Measurements from ENCODE around the gene CEP95. TPM values are rescaled to one million over a fixed set of nuclear protein-coding genes. Genes with fewer than 3 reads are reported as not detected.

Gene CEP95
- total RNA-seq, 3 donors from 2014 or later (not counting 1 experiment from before 2014, with no cell fraction given), result 152 to 187 (median 186) TPM

DNA sequence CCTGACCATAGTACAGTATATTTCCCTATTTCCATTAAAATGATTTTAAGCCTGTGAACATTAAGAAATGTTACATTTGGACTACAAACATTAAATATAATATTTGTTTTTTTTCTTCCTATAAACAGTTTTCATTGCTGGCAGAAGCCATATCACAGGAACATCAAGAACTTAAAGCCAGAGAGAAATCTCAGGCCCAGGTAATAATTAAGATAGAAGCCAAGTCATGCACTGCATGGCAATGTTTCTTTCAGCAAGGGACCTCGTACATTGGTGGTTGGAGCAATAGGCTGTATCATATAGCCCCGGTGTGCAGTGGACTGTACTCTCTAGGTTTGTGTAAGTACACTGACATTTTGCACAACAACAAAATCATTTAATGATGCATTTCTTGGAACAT is 30.1 kb downstream of the CEP95 start:
- Mint-ChIP-seq H3K4me1 (peaks cover 0 to 10% of the 10 kb centered on the region in 2 donors), H3K9me3 (no peaks in the 10 kb centered on the region), H3K36me3 (peaks cover 25% of the 10 kb centered on the region), H3K4me3 (no peak overlapping the region), H3K27ac (peak overlapping the region in 1 of 2 donors; percentile 59), H3K27me3 (ENCODE audit: low read depth in 2 of 2) (no peaks in the 10 kb centered on the region)
- no peak for ATAC-seq
- H3K36me3 ChIP-seq (ENCODE audit: control insufficient read depth, insufficient read depth, low read length), result peaks cover 68% of the 10 kb centered on the region
- H3K4me1 ChIP-seq (ENCODE audit: control insufficient read depth, insufficient read depth, low read length), result no peaks in the 10 kb centered on the region
- no peaks in the 10 kb centered on the region for H3K9me3 ChIP-seq (ENCODE audit: control insufficient read depth, insufficient read depth, low read length)
- intact Hi-C loops (cut with micrococcal nuclease), result no loop called here
- TF ChIP-seq, protein P1, sequence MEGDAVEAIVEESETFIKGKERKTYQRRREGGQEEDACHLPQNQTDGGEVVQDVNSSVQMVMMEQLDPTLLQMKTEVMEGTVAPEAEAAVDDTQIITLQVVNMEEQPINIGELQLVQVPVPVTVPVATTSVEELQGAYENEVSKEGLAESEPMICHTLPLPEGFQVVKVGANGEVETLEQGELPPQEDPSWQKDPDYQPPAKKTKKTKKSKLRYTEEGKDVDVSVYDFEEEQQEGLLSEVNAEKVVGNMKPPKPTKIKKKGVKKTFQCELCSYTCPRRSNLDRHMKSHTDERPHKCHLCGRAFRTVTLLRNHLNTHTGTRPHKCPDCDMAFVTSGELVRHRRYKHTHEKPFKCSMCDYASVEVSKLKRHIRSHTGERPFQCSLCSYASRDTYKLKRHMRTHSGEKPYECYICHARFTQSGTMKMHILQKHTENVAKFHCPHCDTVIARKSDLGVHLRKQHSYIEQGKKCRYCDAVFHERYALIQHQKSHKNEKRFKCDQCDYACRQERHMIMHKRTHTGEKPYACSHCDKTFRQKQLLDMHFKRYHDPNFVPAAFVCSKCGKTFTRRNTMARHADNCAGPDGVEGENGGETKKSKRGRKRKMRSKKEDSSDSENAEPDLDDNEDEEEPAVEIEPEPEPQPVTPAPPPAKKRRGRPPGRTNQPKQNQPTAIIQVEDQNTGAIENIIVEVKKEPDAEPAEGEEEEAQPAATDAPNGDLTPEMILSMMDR (IDR thresholded peaks at IDR 0.05), result no peak
- no peaks in the 10 kb centered on the region for H3K27me3 ChIP-seq (ENCODE audit: control insufficient read depth, insufficient read depth, low read length)
- no peak overlapping the region for H3K27ac ChIP-seq (ENCODE audit: low read length)
- no peak overlapping the region for H3K4me3 ChIP-seq (ENCODE audit: low read length)
- no peak for DNase-seq
- 85% methylated on average over 2 of the region's 2 CpGs for WGBS (ENCODE audit: insufficient coverage)

DNA sequence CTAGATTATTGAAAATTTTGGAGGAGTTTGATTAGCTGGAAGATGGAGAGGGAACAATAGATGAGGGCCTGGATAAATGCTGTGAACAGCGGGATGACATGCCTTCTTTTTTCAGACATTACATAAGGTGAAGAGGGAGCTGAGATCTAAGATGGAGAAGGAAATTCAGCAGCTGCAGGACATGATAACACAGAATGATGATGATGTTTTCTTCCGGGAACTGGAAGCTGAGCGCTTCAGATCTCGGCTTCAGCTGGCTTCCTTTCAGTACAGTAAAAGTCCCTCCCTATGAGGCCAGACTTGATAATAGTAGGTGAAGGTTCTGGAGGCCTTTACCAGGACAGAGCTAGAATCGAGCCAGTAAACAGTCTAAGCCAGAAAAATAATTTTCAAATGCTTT is 30.7 kb downstream of the CEP95 start:
- Mint-ChIP-seq H3K4me3 (no peak overlapping the region), H3K4me1 (peaks cover 0 to 10% of the 10 kb centered on the region in 2 donors), H3K9me3 (no peaks in the 10 kb centered on the region), H3K27ac (peak overlapping the region in 1 of 2 donors; percentile 59), H3K27me3 (ENCODE audit: low read depth in 2 of 2) (no peaks in the 10 kb centered on the region), H3K36me3 (peaks cover 22% of the 10 kb centered on the region)
- H3K27me3 ChIP-seq (ENCODE audit: control insufficient read depth, insufficient read depth, low read length), result no peaks in the 10 kb centered on the region
- H3K36me3 ChIP-seq (ENCODE audit: control insufficient read depth, insufficient read depth, low read length), result peaks cover 63% of the 10 kb centered on the region
- H3K27ac ChIP-seq (ENCODE audit: low read length), result no peak overlapping the region
- intact Hi-C loops (cut with micrococcal nuclease), result no loop called here
- H3K9me3 ChIP-seq (ENCODE audit: control insufficient read depth, insufficient read depth, low read length), result no peaks in the 10 kb centered on the region
- ATAC-seq (no peak), DNase-seq (no peak)
- 94% methylated on average over 4 of the region's 5 CpGs for WGBS (ENCODE audit: insufficient coverage)
- TF ChIP-seq, protein P1 (IDR thresholded peaks at IDR 0.05), result no peak
- no peak overlapping the region for H3K4me3 ChIP-seq (ENCODE audit: low read length)
- no peaks in the 10 kb centered on the region for H3K4me1 ChIP-seq (ENCODE audit: control insufficient read depth, insufficient read depth, low read length)

DNA sequence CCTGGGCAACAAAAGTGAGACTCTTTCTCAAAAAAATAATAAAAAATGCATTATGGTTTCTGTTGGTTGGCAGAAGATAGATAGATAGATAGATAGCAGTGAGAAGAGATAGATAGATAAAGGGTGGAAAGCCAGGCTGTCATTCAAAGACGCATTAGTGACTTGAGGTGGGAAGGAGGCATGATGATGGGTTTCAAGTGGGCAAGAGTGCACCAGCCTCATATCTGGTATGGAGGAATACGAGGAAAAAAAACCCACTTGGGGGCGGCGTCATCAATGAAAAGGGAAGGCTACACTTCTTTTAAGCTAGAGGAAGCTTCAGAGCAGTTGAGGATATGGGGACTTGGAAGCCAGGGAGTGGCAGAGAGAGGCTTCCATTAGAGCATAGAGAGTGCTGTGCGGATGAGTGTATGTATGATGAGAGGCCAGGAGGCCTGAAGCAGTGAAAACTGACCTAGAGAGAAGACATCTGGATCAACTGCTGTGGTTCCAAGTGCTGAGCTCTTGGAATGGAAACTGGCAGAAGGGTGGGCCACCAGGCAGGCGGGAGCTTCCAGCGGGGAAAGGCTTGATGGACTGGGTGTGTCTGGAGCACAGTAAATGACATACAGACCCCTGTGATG is 31.8 kb downstream of the CEP95 start:
- intact Hi-C loops (cut with micrococcal nuclease), result no loop called here

More for the DNA sequence above, 31.8 kb downstream of the CEP95 start:
- Mint-ChIP-seq H3K9me3 (no peaks in the 10 kb centered on the region), H3K27ac (peak overlapping the region; percentile 56 to 58), H3K36me3 (peaks cover 16% of the 10 kb centered on the region), H3K27me3 (ENCODE audit: low read depth in 2 of 2) (no peaks in the 10 kb centered on the region), H3K4me3 (no peak overlapping the region), H3K4me1 (peaks cover 0 to 10% of the 10 kb centered on the region in 2 donors)
- Histone ChIP-seq H3K27ac (ENCODE audit: low read length) (no peak overlapping the region), H3K36me3 (ENCODE audit: control insufficient read depth, insufficient read depth, low read length) (peaks cover 56% of the 10 kb centered on the region), H3K27me3 (ENCODE audit: control insufficient read depth, insufficient read depth, low read length) (no peaks in the 10 kb centered on the region), H3K4me3 (ENCODE audit: low read length) (no peak overlapping the region), H3K9me3 (ENCODE audit: control insufficient read depth, insufficient read depth, low read length) (no peaks in the 10 kb centered on the region), H3K4me1 (ENCODE audit: control insufficient read depth, insufficient read depth, low read length) (no peaks in the 10 kb centered on the region)
- WGBS (ENCODE audit: insufficient coverage), result 96% methylated on average over 7 of the region's 7 CpGs
- ATAC-seq (no peak), DNase-seq (no peak)
- TF ChIP-seq, protein P1 (IDR thresholded peaks at IDR 0.05), result no peak

All from natural killer cell (primary cell).